ENCODE results near the gene AP1S3.

- TF ChIP-seq CTCF (IDR thresholded peaks at IDR 0.05) = no peak
- no peak for TF ChIP-seq POLR2A (IDR thresholded peaks at IDR 0.05)
Measured at GRCh38 chr2:223826995-223827394, 10.4 kb downstream of the AP1S3 start.
